ENCODE results near the gene LATS2.
"Not testable (repeated sequence)": the region's sequence is repeated elsewhere in the genome, so short reads cannot be mapped to it uniquely, and the experiment has no call there.

The LATS2 gene

DNA sequence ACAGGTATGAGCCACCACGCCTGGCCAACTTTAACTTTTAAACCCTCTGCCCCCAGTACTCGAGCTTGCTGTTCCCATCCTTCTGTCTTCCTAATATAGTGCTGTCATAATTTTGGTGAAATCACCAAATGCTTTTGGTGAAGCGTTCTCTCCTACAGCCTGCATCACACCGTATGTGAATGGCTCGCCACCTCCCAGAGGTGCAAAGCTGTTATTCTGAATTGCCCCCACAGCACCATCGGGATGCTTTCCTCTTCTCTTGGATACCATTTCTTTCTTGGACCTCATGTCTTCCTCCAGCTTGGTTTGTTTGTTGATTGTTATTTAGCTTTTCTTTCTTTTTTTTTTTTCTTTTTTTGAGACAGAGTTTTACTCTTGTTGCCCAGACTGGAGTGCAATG lies 105.9 kb downstream of the LATS2 start:
- Histone ChIP-seq H3K4me3 (ENCODE audit: insufficient read length, low read depth) (no peak overlapping the region), H3K4me1 (ENCODE audit: insufficient read depth, insufficient read length) (peaks cover 3% of the 10 kb centered on the region), H3K36me3 (ENCODE audit: insufficient read depth, insufficient read length, low read length) (no peaks in the 10 kb centered on the region), H3K27me3 (ENCODE audit: insufficient read depth, insufficient read length) (no peaks in the 10 kb centered on the region), H3K9ac (ENCODE audit: insufficient read length, low read depth) (no peak overlapping the region), H3K9me3 (ENCODE audit: insufficient read depth, low read length) (no peaks in the 10 kb centered on the region)
- TF ChIP-seq SUZ12 (IDR thresholded peaks at IDR 0.05; ENCODE audit: extremely low read depth, insufficient read depth, insufficient read length) (no peak), ZNF274 (IDR thresholded peaks at IDR 0.05; ENCODE audit: low read depth, low read length) (no peak)
- DNase-seq (ENCODE audit: low read depth, low spot score): no peak

DNA sequence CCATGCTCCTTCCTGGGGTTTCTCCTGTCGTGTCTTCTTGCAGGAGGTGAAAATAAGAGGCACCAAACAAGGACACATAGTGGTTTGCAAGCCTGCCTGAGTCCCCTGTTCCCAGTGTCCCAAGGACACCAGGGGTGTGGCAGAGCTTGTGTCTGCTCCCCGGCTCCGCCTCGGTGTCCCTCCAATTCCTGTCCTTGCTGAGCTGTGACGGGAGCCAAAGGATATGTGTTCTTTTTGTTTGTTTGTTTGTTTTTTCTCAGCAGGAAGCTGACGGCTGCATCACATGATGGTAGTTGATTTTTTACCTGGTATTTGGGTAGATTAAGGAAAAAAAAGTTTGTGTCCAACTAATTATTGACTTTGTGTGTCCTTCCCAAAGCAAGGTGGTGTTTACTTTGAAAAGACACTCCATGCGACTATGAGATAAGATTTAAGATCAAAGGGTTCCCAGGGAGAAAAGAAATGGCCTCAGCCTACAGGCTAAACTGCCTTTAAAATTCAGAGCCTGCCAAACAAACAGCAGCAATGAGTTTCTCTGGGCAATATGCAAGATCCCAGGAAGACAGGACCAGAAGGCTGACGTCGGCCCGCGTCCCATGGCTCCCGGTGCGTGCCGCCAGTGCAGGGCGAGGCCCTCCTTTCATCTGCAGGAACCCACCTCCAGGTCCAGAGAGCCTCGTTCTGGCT lies 108.0 kb downstream of the LATS2 start:
- DNase-seq (ENCODE audit: low read depth, low spot score): no peak
- H3K4me3 ChIP-seq (ENCODE audit: insufficient read length, low read depth): no peak overlapping the region
- H3K4me1 ChIP-seq (ENCODE audit: insufficient read depth, insufficient read length): peaks cover 3% of the 10 kb centered on the region
- no peaks in the 10 kb centered on the region for H3K9me3 ChIP-seq (ENCODE audit: insufficient read depth, low read length)
- H3K27me3 ChIP-seq (ENCODE audit: insufficient read depth, insufficient read length): no peaks in the 10 kb centered on the region
- TF ChIP-seq YY1 (IDR thresholded peaks at IDR 0.05; ENCODE audit: insufficient read depth, insufficient read length) (no peak), SUZ12 (IDR thresholded peaks at IDR 0.05; ENCODE audit: extremely low read depth, insufficient read depth, insufficient read length) (no peak), ZNF274 (IDR thresholded peaks at IDR 0.05; ENCODE audit: low read depth, low read length) (no peak)
- H3K36me3 ChIP-seq (ENCODE audit: insufficient read depth, insufficient read length, low read length): no peaks in the 10 kb centered on the region
- no peak overlapping the region for H3K9ac ChIP-seq (ENCODE audit: insufficient read length, low read depth)

DNA sequence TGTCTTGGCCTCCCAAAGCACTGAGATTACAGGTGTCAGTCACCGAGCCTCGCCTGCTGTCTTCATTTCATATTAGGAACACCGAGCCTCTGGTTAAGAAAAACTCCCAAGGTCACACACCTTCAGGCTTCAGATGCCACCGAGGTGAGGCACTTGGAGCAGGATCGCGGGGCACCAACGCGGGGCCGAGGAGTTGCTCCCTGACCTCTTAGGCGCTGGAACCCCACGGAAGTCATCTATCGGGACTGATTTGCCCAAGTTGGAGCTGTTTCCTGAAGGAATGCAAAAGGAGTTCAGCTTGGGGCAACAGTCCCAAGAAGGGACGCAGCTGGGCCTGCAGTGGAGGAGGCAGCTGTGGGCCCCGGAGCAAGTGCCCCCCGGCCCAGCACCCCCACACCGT lies 108.5 kb downstream of the LATS2 start:
- H3K27me3 ChIP-seq (ENCODE audit: insufficient read depth, insufficient read length): no peaks in the 10 kb centered on the region
- TF ChIP-seq ZNF274 (IDR thresholded peaks at IDR 0.05; ENCODE audit: low read depth, low read length) (no peak), SUZ12 (IDR thresholded peaks at IDR 0.05; ENCODE audit: extremely low read depth, insufficient read depth, insufficient read length) (no peak), YY1 (IDR thresholded peaks at IDR 0.05; ENCODE audit: insufficient read depth, insufficient read length) (no peak)
- H3K9me3 ChIP-seq (ENCODE audit: insufficient read depth, low read length): no peaks in the 10 kb centered on the region
- no peak overlapping the region for H3K9ac ChIP-seq (ENCODE audit: insufficient read length, low read depth)
- peaks cover 3% of the 10 kb centered on the region for H3K4me1 ChIP-seq (ENCODE audit: insufficient read depth, insufficient read length)
- H3K4me3 ChIP-seq (ENCODE audit: insufficient read length, low read depth): no peak overlapping the region
- no peak for DNase-seq (ENCODE audit: low read depth, low spot score)
- H3K36me3 ChIP-seq (ENCODE audit: insufficient read depth, insufficient read length, low read length): no peaks in the 10 kb centered on the region

DNA sequence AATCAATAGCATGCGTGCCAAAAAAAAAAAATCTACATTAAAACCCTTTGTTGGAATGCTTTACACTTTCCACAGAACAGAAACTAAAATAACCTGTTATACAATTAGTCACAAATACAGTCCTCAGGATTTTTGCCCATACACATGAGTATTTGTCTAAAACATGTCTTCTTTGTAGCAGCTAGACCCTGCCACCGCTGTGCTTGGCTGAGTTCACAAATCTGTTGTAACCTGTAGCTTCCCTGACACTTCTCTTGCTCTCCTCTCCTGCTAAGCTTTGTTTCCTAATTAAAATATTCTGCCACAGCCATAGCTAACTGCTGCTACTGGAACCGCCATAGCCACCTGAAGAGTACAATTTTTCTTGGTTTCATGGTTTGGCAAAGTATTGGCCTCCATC lies 113.4 kb downstream of the LATS2 start:
- not testable (repeated sequence) for H3K9ac ChIP-seq (ENCODE audit: insufficient read length, low read depth); H3K27me3 ChIP-seq (ENCODE audit: insufficient read depth, insufficient read length); H3K4me1 ChIP-seq (ENCODE audit: insufficient read depth, insufficient read length); H3K9me3 ChIP-seq (ENCODE audit: insufficient read depth, low read length); H3K36me3 ChIP-seq (ENCODE audit: insufficient read depth, insufficient read length, low read length); DNase-seq (ENCODE audit: low read depth, low spot score); H3K4me3 ChIP-seq (ENCODE audit: insufficient read length, low read depth)

DNA sequence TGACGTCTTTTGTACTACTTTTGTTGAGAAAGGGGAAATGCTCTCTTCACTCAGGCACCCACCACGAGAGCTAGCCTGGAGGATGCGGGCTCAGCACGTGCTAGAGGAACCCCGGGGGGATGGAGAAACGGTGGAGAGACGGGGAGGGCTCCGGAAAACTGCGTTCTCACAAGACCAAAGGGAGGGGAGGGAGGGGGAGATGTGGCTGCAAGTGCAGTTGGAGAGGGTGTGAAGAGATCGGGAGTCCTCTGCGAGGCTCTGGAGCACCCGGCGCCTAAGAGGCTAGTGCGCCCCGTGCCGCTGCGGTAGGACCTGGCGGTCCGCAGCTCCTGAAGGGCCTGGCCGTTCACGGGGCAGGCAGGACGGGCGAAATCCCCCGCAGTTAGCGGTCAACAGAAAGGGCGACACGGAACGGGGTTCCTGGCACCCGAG lies 115.4 kb downstream of the LATS2 start:
- DNase-seq (ENCODE audit: low read depth, low spot score): no peak
- no peak overlapping the region for H3K9ac ChIP-seq (ENCODE audit: insufficient read length, low read depth)
- H3K36me3 ChIP-seq (ENCODE audit: insufficient read depth, insufficient read length, low read length): no peaks in the 10 kb centered on the region
- no peaks in the 10 kb centered on the region for H3K4me1 ChIP-seq (ENCODE audit: insufficient read depth, insufficient read length)
- no peaks in the 10 kb centered on the region for H3K27me3 ChIP-seq (ENCODE audit: insufficient read depth, insufficient read length)
- TF ChIP-seq ZNF274 (IDR thresholded peaks at IDR 0.05; ENCODE audit: low read depth, low read length) (no peak), SUZ12 (IDR thresholded peaks at IDR 0.05; ENCODE audit: extremely low read depth, insufficient read depth, insufficient read length) (no peak)
- H3K4me3 ChIP-seq (ENCODE audit: insufficient read length, low read depth): no peak overlapping the region
- no peaks in the 10 kb centered on the region for H3K9me3 ChIP-seq (ENCODE audit: insufficient read depth, low read length)

DNA sequence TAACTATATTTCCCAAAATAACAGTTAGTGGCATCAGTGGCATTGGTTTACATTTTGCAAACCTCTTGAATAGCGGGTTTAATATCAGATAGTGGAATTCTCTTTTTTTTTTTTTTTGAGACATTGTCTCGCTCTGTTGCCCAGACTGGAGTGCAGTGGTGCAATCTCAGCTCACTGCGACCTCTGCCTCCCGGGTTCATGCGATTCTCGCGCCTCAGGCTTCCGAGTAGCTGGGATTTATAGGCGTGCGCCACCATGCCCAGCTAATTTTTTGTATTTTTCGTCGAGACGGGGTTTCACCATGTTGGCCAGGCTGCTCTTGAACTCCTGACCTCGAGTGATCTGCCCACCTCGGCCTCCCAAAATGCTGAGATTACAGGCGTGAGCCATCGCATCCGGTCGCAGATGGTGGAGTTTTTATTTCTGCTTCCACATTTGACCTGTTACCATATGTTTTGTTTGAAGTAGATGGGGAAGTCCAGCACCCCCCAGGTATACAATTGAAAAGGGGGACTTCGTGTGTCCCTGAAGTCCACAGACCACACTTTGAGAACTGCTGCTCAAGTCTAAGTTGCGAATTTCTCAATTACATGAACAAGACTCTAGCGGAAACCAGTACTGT lies 118.3 kb downstream of the LATS2 start:
- Histone ChIP-seq H3K36me3 (ENCODE audit: insufficient read depth, insufficient read length, low read length) (no peaks in the 10 kb centered on the region), H3K9ac (ENCODE audit: insufficient read length, low read depth) (no peak overlapping the region), H3K27me3 (ENCODE audit: insufficient read depth, insufficient read length) (no peaks in the 10 kb centered on the region), H3K4me1 (ENCODE audit: insufficient read depth, insufficient read length) (no peaks in the 10 kb centered on the region), H3K4me3 (ENCODE audit: insufficient read length, low read depth) (no peak overlapping the region), H3K9me3 (ENCODE audit: insufficient read depth, low read length) (no peaks in the 10 kb centered on the region)
- DNase-seq (ENCODE audit: low read depth, low spot score): no peak
- TF ChIP-seq ZNF274 (IDR thresholded peaks at IDR 0.05; ENCODE audit: low read depth, low read length): no peak
- no peak for TF ChIP-seq YY1 (IDR thresholded peaks at IDR 0.05; ENCODE audit: insufficient read depth, insufficient read length)
- no peak for TF ChIP-seq SUZ12 (IDR thresholded peaks at IDR 0.05; ENCODE audit: extremely low read depth, insufficient read depth, insufficient read length)

DNA sequence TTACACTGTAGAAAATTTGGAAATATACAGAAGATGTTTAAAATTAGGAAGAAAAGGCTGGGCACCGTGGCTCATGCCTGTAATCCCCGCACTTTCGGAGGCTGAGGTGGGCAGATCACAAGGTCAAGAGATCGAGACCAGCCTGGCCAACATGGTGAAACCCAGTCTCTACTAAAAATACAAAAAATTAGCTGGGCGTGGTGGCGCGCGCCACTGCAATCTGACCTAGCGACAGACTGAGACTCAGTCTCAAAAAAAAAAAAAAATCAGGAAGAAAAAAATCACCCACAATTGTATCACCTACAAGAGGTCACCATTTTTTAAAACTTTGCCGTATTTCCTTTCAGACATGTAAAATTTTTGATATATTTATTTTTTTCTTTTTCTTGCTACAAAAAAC lies 120.9 kb downstream of the LATS2 start:
- H3K4me3 ChIP-seq (ENCODE audit: insufficient read length, low read depth); H3K27me3 ChIP-seq (ENCODE audit: insufficient read depth, insufficient read length); H3K4me1 ChIP-seq (ENCODE audit: insufficient read depth, insufficient read length); DNase-seq (ENCODE audit: low read depth, low spot score); H3K36me3 ChIP-seq (ENCODE audit: insufficient read depth, insufficient read length, low read length); H3K9me3 ChIP-seq (ENCODE audit: insufficient read depth, low read length); H3K9ac ChIP-seq (ENCODE audit: insufficient read length, low read depth): not testable (repeated sequence)

DNA sequence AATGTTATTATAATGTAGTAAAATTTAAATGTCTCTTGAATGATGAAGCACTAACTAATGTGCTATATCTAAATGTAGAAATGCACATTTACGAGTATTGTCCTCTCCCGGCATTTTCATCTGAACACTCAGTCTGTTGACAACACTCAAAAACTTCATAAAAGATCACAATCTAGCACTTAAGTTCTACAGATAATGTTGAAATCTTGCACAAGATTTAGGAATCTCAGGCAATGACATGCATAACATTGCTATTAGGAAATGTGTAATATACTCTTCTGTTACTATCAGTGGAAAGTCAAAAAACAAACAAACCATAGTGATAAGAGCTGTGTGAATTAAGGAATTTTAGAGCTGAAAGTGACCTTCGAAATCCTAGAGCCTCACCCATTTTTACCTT lies 121.3 kb downstream of the LATS2 start:
- Histone ChIP-seq H3K9ac (ENCODE audit: insufficient read length, low read depth) (no peak overlapping the region), H3K36me3 (ENCODE audit: insufficient read depth, insufficient read length, low read length) (no peaks in the 10 kb centered on the region), H3K4me3 (ENCODE audit: insufficient read length, low read depth) (no peak overlapping the region), H3K27me3 (ENCODE audit: insufficient read depth, insufficient read length) (no peaks in the 10 kb centered on the region), H3K4me1 (ENCODE audit: insufficient read depth, insufficient read length) (no peaks in the 10 kb centered on the region), H3K9me3 (ENCODE audit: insufficient read depth, low read length) (no peaks in the 10 kb centered on the region)
- DNase-seq (ENCODE audit: low read depth, low spot score): no peak
- TF ChIP-seq SUZ12 (IDR thresholded peaks at IDR 0.05; ENCODE audit: extremely low read depth, insufficient read depth, insufficient read length) (no peak), YY1 (IDR thresholded peaks at IDR 0.05; ENCODE audit: insufficient read depth, insufficient read length) (no peak), ZNF274 (IDR thresholded peaks at IDR 0.05; ENCODE audit: low read depth, low read length) (no peak)
